CD8-positive, alpha-beta memory T cell (primary cell): ENCODE results near the gene PLCL2. TPM values are rescaled to one million over a fixed set of nuclear protein-coding genes. Genes with fewer than 3 reads are reported as not detected.

ENCODE experiments used
- CTCF ChIA-PET: fragments of 350-600 bp; sonication (Branson Sonifier 250); formaldehyde crosslinking; loops from one replicate; lab custom pipeline; 2021; ENCODE audit warnings: antibody characterized with exemption; lab: Charles Lee
- POLR2A ChIA-PET: fragments of 350-600 bp; sonication (Branson Sonifier 250); formaldehyde crosslinking; loops from one replicate; lab custom pipeline; 2021; ENCODE audit warnings: antibody characterized with exemption; lab: Charles Lee
- DNase-seq, 5 donors: peaks; one replicate each; pipeline versions ENCODE4 v3.0.0 to v3.0.0-alpha.2; 2020 to 2022; ENCODE audit warnings: mixed read lengths in 1 of 5
- H3K27ac ChIP-seq: one replicate; pipeline ENCODE4 v1.7.0; 2013; ENCODE audit warnings: low read depth, mild to moderate bottlenecking, low read length, moderate library complexity
- H3K27me3 ChIP-seq: 2 replicates; pipeline ENCODE4 v1.7.0; 2013; ENCODE audit warnings: low read length, mild to moderate bottlenecking; ENCODE audit not compliant: insufficient read depth, poor library complexity, severe bottlenecking
- H3K36me3 ChIP-seq: 2 replicates; pipeline ENCODE4 v1.7.0; 2013; ENCODE audit warnings: mild to moderate bottlenecking, low read length, moderate library complexity; ENCODE audit not compliant: insufficient read depth
- H3K4me1 ChIP-seq: 2 replicates; pipeline ENCODE4 v1.7.0; 2013; ENCODE audit warnings: mild to moderate bottlenecking, low read length, moderate library complexity; ENCODE audit not compliant: insufficient read depth
- H3K4me3 ChIP-seq: 2 replicates; pipeline ENCODE4 v1.7.0; 2013; ENCODE audit warnings: mild to moderate bottlenecking, low read length
- H3K9me3 ChIP-seq: 2 replicates; pipeline ENCODE4 v1.7.0; 2013; ENCODE audit warnings: mild to moderate bottlenecking, low read length
- H3K27ac Mint-ChIP-seq, 8 donors: one replicate each; pipeline ENCODE4 v1.8.0; 2020 to 2021; ENCODE audit warnings: mixed read lengths in 8 of 8, mild to moderate bottlenecking in 6 of 8, inconsistent platforms in 3 of 8, moderate library complexity in 3 of 8
- H3K27me3 Mint-ChIP-seq, 2 donors: one replicate each; pipeline ENCODE4 v1.8.0; 2020 to 2021; ENCODE audit warnings: mixed read lengths in 2 of 2, mild to moderate bottlenecking in 1 of 2, moderate library complexity in 1 of 2
- H3K36me3 Mint-ChIP-seq, 3 donors: one replicate each; pipeline ENCODE4 v1.8.0; 2020 to 2021; ENCODE audit warnings: mixed read lengths in 3 of 3, inconsistent platforms in 1 of 3, mild to moderate bottlenecking in 1 of 3
- H3K4me1 Mint-ChIP-seq, 3 donors: one replicate each; pipeline ENCODE4 v1.8.0; 2020 to 2021; ENCODE audit warnings: mixed read lengths in 3 of 3, inconsistent platforms in 1 of 3, mild to moderate bottlenecking in 1 of 3
- H3K4me3 Mint-ChIP-seq, 7 donors: one replicate each; pipeline ENCODE4 v1.8.0; 2020 to 2021; ENCODE audit warnings: mixed read lengths in 7 of 7, mild to moderate bottlenecking in 6 of 7, moderate library complexity in 4 of 7, inconsistent platforms in 2 of 7
- H3K9me3 Mint-ChIP-seq, 5 donors: one replicate each; pipeline ENCODE4 v1.8.0; 2020 to 2022; ENCODE audit warnings: mixed read lengths in 5 of 5, mild to moderate bottlenecking in 3 of 5, moderate library complexity in 2 of 5, inconsistent platforms in 1 of 5
- polyA plus RNA-seq: library from polyadenylated mRNA; unstranded; fragments of 300-500 nt; fragmentation: Illumina TruSeq; gene quantifications from one replicate; pipeline ENCODE4 v1.2.3, GENCODE V29; 2021
- total RNA-seq, 2 experiments: library from RNA; stranded (reverse); gene quantifications; one replicate each; pipeline ENCODE4 v1.2.3, GENCODE V29; 2021

The PLCL2 gene
- total and polyA plus RNA-seq, 3 experiments from 2014 or later = 22.2 to 94.9 (median 22.8) TPM

DNA sequence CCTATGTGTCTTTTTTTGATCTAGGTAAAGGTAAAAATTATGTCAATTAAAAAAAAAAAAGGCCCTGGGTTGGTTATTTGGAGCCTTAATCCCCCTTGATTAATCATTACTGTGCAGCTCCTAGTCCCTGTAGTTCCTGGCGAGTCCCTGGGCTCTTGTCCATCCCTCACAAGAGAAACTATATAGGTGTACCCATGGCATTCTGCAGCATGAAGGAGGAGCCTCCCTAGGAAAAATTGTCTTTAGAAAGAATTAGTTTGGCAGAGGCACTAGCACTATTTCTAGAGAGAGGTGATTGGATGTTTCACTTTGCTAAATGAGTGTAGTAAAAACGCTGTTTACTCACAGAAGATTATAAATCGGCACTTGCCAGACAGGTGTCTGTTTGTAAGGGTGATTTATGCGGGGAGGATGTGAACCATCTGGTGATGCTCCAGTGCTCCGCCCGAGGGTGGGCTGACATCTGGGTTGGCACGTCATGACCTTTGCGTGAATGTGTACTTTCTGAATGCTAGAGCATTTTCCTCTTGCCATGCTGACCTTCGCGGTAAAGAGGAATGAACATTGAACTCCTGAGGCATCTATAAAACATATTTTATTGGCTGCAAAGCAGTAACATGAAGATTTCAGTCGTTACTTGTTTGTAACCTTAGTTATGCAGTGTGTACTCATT lies 12.6 kb downstream of the PLCL2 start:
- Histone ChIP-seq H3K27me3 (no peaks in the 10 kb centered on the region), H3K4me3 (no peak overlapping the region), H3K4me1 (peaks cover 91% of the 10 kb centered on the region), H3K36me3 (no peaks in the 10 kb centered on the region), H3K27ac (no peak overlapping the region), H3K9me3 (no peaks in the 10 kb centered on the region)
- CTCF ChIA-PET = interaction anchor here (1.0 to 1.1 kb wide), 2 partner anchors 9 to 69 kb away, joined by 3 read pairs; no protein-coding TSS in a partner anchor
- POLR2A ChIA-PET = interaction anchor here (0.7 to 1.1 kb wide), 2 partner anchors 13 to 385 kb away, joined by 3 to 5 read pairs; partner anchors contain the start of gene PLCL2
- H3K27me3 Mint-ChIP-seq = no peaks in the 10 kb centered on the region
- peaks cover 0 to 1% (median 1%) of the 10 kb centered on the region in 3 donors for H3K36me3 Mint-ChIP-seq
- peak overlapping the region; percentile 40 to 95 (median 85) for H3K27ac Mint-ChIP-seq
- peak overlapping the region in 6 of 7 donors; percentile 20 to 59 (median 42) for H3K4me3 Mint-ChIP-seq
- peak in 3 of 5 donors; percentile 31 to 60 (median 56) for DNase-seq
- no peaks in the 10 kb centered on the region for H3K9me3 Mint-ChIP-seq
- H3K4me1 Mint-ChIP-seq = peaks cover 90 to 94% (median 93%) of the 10 kb centered on the region in 3 donors

DNA sequence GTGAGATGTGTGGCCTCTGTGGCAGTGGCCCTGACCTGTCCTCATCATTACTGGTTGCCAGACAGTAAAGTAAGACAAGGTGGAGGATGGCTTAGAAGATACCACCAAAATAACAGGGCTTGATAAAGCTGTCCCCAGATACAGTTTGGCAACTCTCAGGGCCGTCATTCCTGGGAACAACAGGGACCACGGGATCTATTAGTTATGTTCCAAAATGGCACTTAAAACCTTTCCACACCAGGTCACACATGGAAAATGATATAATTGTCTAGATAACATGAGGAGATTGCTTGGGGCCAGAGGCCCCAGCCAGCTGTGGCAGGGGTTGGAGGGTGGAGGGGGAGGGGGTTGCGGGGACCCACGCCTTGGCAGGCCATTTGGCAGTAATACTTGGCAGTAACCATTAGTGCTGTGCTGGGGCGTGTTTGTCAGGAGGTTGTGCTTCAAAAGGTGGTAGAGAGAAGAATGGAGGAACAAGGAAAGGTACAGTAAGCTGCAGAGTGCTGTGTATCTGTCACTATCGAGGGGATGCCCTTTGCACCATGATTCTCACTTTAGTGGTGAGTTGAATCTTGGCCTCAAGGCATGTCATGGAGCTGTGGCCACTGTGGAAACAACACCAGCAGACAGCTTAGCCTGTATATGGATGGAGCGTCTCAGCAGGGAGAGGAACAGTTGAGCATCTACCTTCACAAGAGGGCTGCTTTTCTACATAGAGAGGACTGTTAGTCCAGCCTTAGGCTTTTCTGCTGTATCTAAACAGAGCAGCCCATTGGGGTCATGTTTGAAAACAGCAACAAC lies 14.0 kb downstream of the PLCL2 start:
- Mint-ChIP-seq H3K36me3 (peaks cover 0 to 1% (median 0%) of the 10 kb centered on the region in 3 donors), H3K27me3 (no peaks in the 10 kb centered on the region), H3K9me3 (no peaks in the 10 kb centered on the region), H3K27ac (peak overlapping the region; percentile 55 to 94 (median 80)), H3K4me3 (peak overlapping the region in 6 of 7 donors; percentile 15 to 81 (median 61)), H3K4me1 (peaks cover 90 to 94% (median 93%) of the 10 kb centered on the region in 3 donors)
- ChIA-PET CTCF (interaction anchor here (0.8 to 2.4 kb wide), 3 partner anchors 9 to 14 kb away, joined by 3 to 12 read pairs (median 3); partner anchors contain the start of gene PLCL2), POLR2A (interaction anchor here (1.3 kb wide), 1 partner anchor 14 kb away, joined by 4 read pairs; the partner anchor contains the start of gene PLCL2)
- Histone ChIP-seq H3K27me3 (no peaks in the 10 kb centered on the region), H3K9me3 (no peaks in the 10 kb centered on the region), H3K4me1 (peaks cover 91% of the 10 kb centered on the region), H3K27ac (no peak overlapping the region), H3K4me3 (no peak overlapping the region), H3K36me3 (no peaks in the 10 kb centered on the region)
- no peak for DNase-seq

DNA sequence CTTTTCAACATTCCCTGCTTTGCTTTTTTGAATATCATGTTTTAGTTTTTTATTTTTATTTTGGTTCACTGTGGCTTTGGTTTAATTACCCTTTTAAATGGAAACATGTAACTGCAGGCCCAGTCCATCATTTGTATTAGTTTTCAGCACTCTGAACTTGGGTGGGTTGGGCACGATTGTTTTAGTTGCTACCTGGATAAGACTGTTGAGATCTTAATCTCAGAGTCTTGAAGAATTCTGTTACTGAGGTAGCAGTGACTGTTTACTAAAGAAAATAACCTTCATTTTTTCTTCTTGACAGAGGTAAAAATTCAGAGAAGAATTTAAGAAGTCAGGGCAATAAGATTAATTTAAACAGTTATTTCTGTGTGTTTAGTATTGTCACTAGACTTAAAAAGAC lies 15.2 kb downstream of the PLCL2 start:
- Histone ChIP-seq H3K9me3 (no peaks in the 10 kb centered on the region), H3K27ac (no peak overlapping the region), H3K4me1 (peaks cover 96% of the 10 kb centered on the region), H3K4me3 (peak overlapping the region; percentile 10), H3K36me3 (no peaks in the 10 kb centered on the region), H3K27me3 (no peaks in the 10 kb centered on the region)
- ChIA-PET CTCF (interaction anchor here (1.2 to 2.4 kb wide), 5 partner anchors 8 to 57 kb away, joined by 3 to 12 read pairs (median 3); partner anchors contain the start of gene PLCL2), POLR2A (interaction anchor here (1.3 kb wide), 1 partner anchor 15 kb away, joined by 4 read pairs; the partner anchor contains the start of gene PLCL2)
- Mint-ChIP-seq H3K9me3 (no peaks in the 10 kb centered on the region), H3K36me3 (peaks cover 0 to 3% (median 0%) of the 10 kb centered on the region in 3 donors), H3K4me3 (peak overlapping the region in 6 of 7 donors; percentile 40 to 81 (median 70)), H3K27me3 (no peaks in the 10 kb centered on the region), H3K4me1 (peaks cover 98 to 100% (median 100%) of the 10 kb centered on the region in 3 donors), H3K27ac (peak overlapping the region; percentile 43 to 94 (median 85))
- DNase-seq = no peak

DNA sequence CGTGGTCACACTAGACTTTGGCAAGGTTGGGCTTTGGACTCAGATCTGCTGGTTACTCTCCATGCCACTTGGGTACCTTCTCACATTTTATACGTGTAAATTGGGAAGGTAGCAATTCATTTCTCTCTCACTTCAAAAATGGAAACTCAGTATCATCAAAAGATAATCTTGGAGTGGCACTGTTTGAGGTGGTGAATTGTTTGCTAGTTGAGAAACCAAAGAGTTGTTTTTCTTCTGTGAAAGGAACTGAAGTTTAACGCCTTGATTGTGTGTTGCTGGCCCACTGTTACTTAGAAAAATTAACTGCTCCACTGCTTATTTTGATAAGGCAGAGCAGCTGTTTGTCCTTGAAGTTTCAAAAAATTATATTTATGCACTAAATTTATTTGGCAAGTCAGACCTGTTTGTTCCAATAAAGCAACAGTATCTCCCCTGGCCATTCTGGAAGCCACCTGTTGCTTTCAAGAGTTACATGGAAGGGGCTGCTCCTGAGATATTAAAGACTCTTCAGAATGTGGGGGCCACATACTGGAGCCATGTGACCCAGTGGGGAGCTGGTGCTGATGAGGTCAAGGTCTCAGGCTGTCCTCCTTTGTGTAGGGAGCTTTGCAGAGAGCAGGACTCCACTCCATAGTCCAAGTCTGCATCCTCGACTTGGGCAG lies 16.2 kb downstream of the PLCL2 start:
- peaks cover 99 to 100% (median 100%) of the 10 kb centered on the region in 3 donors for H3K4me1 Mint-ChIP-seq
- Histone ChIP-seq H3K4me3 (peak overlapping the region; percentile 24), H3K27ac (no peak overlapping the region), H3K9me3 (no peaks in the 10 kb centered on the region), H3K4me1 (peaks cover 98% of the 10 kb centered on the region), H3K36me3 (no peaks in the 10 kb centered on the region), H3K27me3 (no peaks in the 10 kb centered on the region)
- no peaks in the 10 kb centered on the region for H3K9me3 Mint-ChIP-seq
- peaks cover 0 to 3% (median 0%) of the 10 kb centered on the region in 3 donors for H3K36me3 Mint-ChIP-seq
- DNase-seq = peak in 2 of 5 donors; percentile 44 to 48
- ChIA-PET CTCF (interaction anchor here (1.1 to 2.4 kb wide), 6 partner anchors 13 to 106 kb away, joined by 3 to 12 read pairs (median 4); partner anchors contain the start of gene PLCL2), POLR2A (interaction anchor here (0.8 to 1.0 kb wide), 3 partner anchors 10 to 58 kb away, joined by 3 to 4 read pairs (median 4); no protein-coding TSS in a partner anchor)
- H3K4me3 Mint-ChIP-seq = peak overlapping the region; percentile 64 to 82 (median 72)
- no peaks in the 10 kb centered on the region for H3K27me3 Mint-ChIP-seq
- peak overlapping the region; percentile 85 to 98 (median 90) for H3K27ac Mint-ChIP-seq

DNA sequence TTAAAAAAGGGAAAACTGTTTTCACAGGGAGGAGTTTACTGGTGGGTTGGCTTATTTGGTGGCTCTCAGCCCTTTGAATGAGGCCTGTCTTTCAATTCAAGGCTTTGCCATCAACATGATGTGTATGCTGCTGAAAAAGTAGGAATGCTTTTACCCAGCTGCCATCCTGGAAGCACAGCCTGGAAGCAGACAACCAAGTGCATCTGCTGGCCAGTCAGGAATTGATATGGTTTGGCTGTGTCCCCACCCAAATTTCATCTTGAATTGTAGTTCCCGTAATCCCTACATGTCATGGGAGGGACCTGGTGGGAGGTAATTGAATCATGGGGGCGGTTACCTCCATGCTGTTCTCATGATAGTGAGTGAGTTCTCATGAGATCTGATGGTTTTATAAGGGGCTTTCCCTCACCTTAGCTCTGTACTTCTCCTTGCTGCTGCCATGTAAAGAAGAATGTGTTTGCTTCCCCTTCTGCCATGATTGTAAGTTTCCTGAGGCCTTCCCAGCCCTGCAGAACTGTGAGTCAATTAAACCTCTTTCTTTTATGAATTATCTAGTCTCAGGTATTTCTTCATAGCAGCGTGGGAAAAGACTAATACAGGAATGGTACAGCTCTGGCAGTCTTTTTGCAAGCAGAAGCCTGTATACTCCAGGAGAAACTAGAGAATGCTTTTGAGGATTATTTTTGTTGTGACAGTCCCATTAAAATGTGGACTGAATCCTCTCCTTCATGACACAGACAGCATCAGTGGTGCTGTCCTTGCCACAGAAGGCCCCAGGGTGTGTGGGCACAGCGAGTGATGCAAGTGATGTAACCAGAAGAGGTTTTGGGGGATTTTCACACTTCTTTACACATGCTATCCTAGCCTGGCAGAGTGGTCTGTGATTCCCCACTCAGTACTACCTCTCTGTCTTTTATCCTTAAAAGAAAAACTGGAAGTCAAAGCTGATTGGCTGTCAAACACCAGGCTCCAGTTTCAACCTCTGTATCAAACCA lies 20.0 kb downstream of the PLCL2 start:
- H3K27ac Mint-ChIP-seq = peak overlapping the region; percentile 66 to 94 (median 89)
- CTCF ChIA-PET = interaction anchor here (1.4 kb wide), 1 partner anchor 20 kb away, joined by 3 read pairs; the partner anchor contains the start of gene PLCL2
- H3K36me3 ChIP-seq = no peaks in the 10 kb centered on the region

DNA sequence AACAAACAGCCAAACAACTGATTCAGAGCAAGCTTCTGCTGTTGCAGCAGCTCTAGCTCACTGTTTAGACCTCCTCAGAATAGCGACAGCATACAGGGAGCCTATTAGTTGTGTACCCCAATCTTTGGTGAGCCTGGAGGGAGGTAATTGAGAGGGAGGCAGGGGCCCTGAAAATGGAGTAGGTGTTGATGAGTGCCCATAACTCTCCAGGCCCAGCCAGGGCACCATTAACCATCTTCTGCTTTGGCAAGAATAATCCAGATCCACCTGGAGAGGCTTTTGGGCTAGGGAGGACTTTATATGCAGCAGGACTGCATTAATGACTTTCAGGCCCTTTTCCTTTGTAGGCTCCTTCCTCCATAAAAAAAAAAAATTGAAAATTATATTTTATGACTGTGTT lies 20.9 kb downstream of the PLCL2 start:
- Mint-ChIP-seq H3K4me3 (peak overlapping the region in 5 of 7 donors; percentile 29 to 72 (median 39)), H3K27ac (peak overlapping the region; percentile 6 to 94 (median 78)), H3K27me3 (peaks cover 0 to 2% of the 10 kb centered on the region in 2 donors), H3K4me1 (peaks cover 91 to 95% (median 95%) of the 10 kb centered on the region in 3 donors), H3K9me3 (no peaks in the 10 kb centered on the region), H3K36me3 (peaks cover 0 to 3% (median 2%) of the 10 kb centered on the region in 3 donors)
- DNase-seq = no peak
- Histone ChIP-seq H3K9me3 (no peaks in the 10 kb centered on the region), H3K27ac (no peak overlapping the region), H3K4me1 (peaks cover 93% of the 10 kb centered on the region), H3K4me3 (no peak overlapping the region), H3K36me3 (no peaks in the 10 kb centered on the region), H3K27me3 (no peaks in the 10 kb centered on the region)
- CTCF ChIA-PET = interaction anchor here (1.4 kb wide), 1 partner anchor 21 kb away, joined by 3 read pairs; the partner anchor contains the start of gene PLCL2
- POLR2A ChIA-PET = no interaction called here

More for the DNA sequence above, 20.0 kb downstream of the PLCL2 start:
- Mint-ChIP-seq H3K4me1 (peaks cover 91 to 95% (median 95%) of the 10 kb centered on the region in 3 donors), H3K4me3 (peak overlapping the region; percentile 27 to 72 (median 59)), H3K36me3 (peaks cover 0 to 2% (median 0%) of the 10 kb centered on the region in 3 donors), H3K27me3 (no peaks in the 10 kb centered on the region), H3K9me3 (no peaks in the 10 kb centered on the region)
- Histone ChIP-seq H3K27ac (no peak overlapping the region), H3K27me3 (no peaks in the 10 kb centered on the region), H3K9me3 (no peaks in the 10 kb centered on the region), H3K4me1 (peaks cover 93% of the 10 kb centered on the region), H3K4me3 (no peak overlapping the region)
- POLR2A ChIA-PET = interaction anchor here (0.8 to 0.9 kb wide), 2 partner anchors 19 to 20 kb away, joined by 3 to 4 read pairs; partner anchors contain the start of gene PLCL2
- peak in 3 of 5 donors; percentile 24 to 60 (median 31) for DNase-seq
